ENCODE measurements around the gene CACNG4. TPM values are rescaled to one million over a fixed set of nuclear protein-coding genes. Genes with fewer than 3 reads are reported as not detected.

CACNG4 gene
- total RNA-seq, 6 donors from 2014 or later, result 2.1 to 27.8 (median 8.0) TPM

GRCh38 chr17:66986659-66987058 lies 22.2 kb downstream of the CACNG4 start:
- ATAC-seq (ENCODE audit: low FRiP score in 2 of 2) (no peak), DNase-seq (no peak)
- Histone ChIP-seq H3K27me3 (no peaks in the 10 kb centered on the region), H3K9me3 (no peaks in the 10 kb centered on the region), H3K4me1 (no peaks in the 10 kb centered on the region), H3K36me3 (no peaks in the 10 kb centered on the region), H3K4me3 (no peak overlapping the region), H3K27ac (no peak overlapping the region)
- 87 to 92% methylated on average over 4 of the region's 4 CpGs for WGBS, 2 donors
- no peak for TF ChIP-seq EP300 (IDR thresholded peaks at IDR 0.05)
- no peak for TF ChIP-seq POLR2AphosphoS5 (IDR thresholded peaks at IDR 0.05)
- TF ChIP-seq POLR2A (IDR thresholded peaks at IDR 0.05), result no peak
- no peak for TF ChIP-seq CTCF (IDR thresholded peaks at IDR 0.05)

- H3K27me3 ChIP-seq, result no peaks in the 10 kb centered on the region
- H3K4me3 ChIP-seq, result no peak overlapping the region
- TF ChIP-seq CTCF (IDR thresholded peaks at IDR 0.05) (no peak), EP300 (IDR thresholded peaks at IDR 0.05) (no peak), POLR2A (IDR thresholded peaks at IDR 0.05) (no peak)
- 62 to 69% methylated on average over 2 of the region's 2 CpGs for WGBS, 2 donors
- no peaks in the 10 kb centered on the region for H3K4me1 ChIP-seq
- DNase-seq (no peak), ATAC-seq (ENCODE audit: low FRiP score in 2 of 2) (no peak)
- H3K36me3 ChIP-seq, result no peaks in the 10 kb centered on the region
- H3K9me3 ChIP-seq, result no peaks in the 10 kb centered on the region
- no peak overlapping the region for H3K27ac ChIP-seq
Measured at GRCh38 chr17:66987059-66987616, 22.6 kb downstream of the CACNG4 start.

- no peak for TF ChIP-seq POLR2A (IDR thresholded peaks at IDR 0.05)
- TF ChIP-seq CTCF (IDR thresholded peaks at IDR 0.05), result no peak
- TF ChIP-seq EP300 (IDR thresholded peaks at IDR 0.05), result no peak
- TF ChIP-seq POLR2AphosphoS5 (IDR thresholded peaks at IDR 0.05), result no peak
- H3K27me3 ChIP-seq, result no peaks in the 10 kb centered on the region
- no peaks in the 10 kb centered on the region for H3K36me3 ChIP-seq
- H3K9me3 ChIP-seq, result no peaks in the 10 kb centered on the region
- WGBS, 2 donors, result 69% methylated on average over 14 to 23 of the region's 23 CpGs
- ATAC-seq (ENCODE audit: low FRiP score in 2 of 2) (no peak), DNase-seq (no peak)
- H3K27ac ChIP-seq, result no peak overlapping the region
- no peaks in the 10 kb centered on the region for H3K4me1 ChIP-seq
- H3K4me3 ChIP-seq, result no peak overlapping the region
Measured at GRCh38 chr17:66988069-66988798, 23.7 kb downstream of the CACNG4 start.

- 82 to 83% methylated on average over 4 of the region's 4 CpGs for WGBS, 2 donors
- H3K9me3 ChIP-seq, result no peaks in the 10 kb centered on the region
- H3K4me3 ChIP-seq, result no peak overlapping the region
- no peak for DNase-seq
- H3K4me1 ChIP-seq, result no peaks in the 10 kb centered on the region
- TF ChIP-seq POLR2A (IDR thresholded peaks at IDR 0.05) (no peak), POLR2AphosphoS5 (IDR thresholded peaks at IDR 0.05) (no peak), CTCF (IDR thresholded peaks at IDR 0.05) (no peak), EP300 (IDR thresholded peaks at IDR 0.05) (no peak)
- ATAC-seq (ENCODE audit: low FRiP score in 2 of 2), result no peak
- H3K27me3 ChIP-seq, result no peaks in the 10 kb centered on the region
- no peak overlapping the region for H3K27ac ChIP-seq
- H3K36me3 ChIP-seq, result no peaks in the 10 kb centered on the region
Measured at GRCh38 chr17:66989076-66989475, 24.6 kb downstream of the CACNG4 start.

- Histone ChIP-seq H3K27ac (no peak overlapping the region), H3K36me3 (no peaks in the 10 kb centered on the region), H3K27me3 (no peaks in the 10 kb centered on the region), H3K4me3 (no peak overlapping the region), H3K9me3 (no peaks in the 10 kb centered on the region), H3K4me1 (no peaks in the 10 kb centered on the region)
- WGBS, 2 donors, result 83 to 86% methylated on average over 8 of the region's 8 CpGs
- TF ChIP-seq POLR2AphosphoS5 (IDR thresholded peaks at IDR 0.05), result no peak
- TF ChIP-seq EP300 (IDR thresholded peaks at IDR 0.05), result no peak
- TF ChIP-seq CTCF (IDR thresholded peaks at IDR 0.05), result no peak
- no peak for TF ChIP-seq POLR2A (IDR thresholded peaks at IDR 0.05)
- DNase-seq (no peak), ATAC-seq (ENCODE audit: low FRiP score in 2 of 2) (no peak)
Measured at GRCh38 chr17:66989579-66989978, 25.1 kb downstream of the CACNG4 start.

All from upper lobe of left lung (tissue), 6 donors.